Measurements from ENCODE around the gene CNPY3. TPM values are rescaled to one million over a fixed set of nuclear protein-coding genes. Genes with fewer than 3 reads are reported as not detected.

Gene CNPY3
- polyA plus RNA-seq, 1 experiment: 50.6 TPM

DNA sequence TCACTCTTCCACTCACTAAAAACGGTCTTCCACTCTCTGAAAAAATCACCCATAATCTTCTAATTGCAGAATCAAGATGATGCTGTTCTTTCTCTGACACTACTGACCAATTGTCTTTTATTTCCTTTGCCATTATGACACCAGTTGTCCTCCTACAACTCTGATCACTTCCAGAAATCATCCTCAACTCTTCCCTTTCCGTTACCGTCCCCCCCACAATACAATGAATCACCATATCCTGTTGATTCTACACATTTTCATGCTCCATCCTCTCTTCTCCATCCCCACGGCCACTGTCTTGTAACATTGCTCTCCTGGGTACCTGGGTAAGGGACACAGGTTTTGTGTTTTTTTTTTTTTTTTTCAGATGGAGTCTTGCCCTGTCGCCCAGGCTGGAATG is 52.6 kb downstream of the CNPY3 start:
- ChIA-PET POLR2A (no interaction called here), CTCF (interaction anchor here (0.6 kb wide), 2 partner anchors 35 to 906 kb away, joined by 3 to 4 read pairs; no protein-coding TSS in a partner anchor)
- Histone ChIP-seq H3K27me3 (ENCODE audit: control insufficient read depth, insufficient read depth, low read length) (no peaks in the 10 kb centered on the region), H3K36me3 (ENCODE audit: control insufficient read depth, insufficient read depth, low read length) (no peaks in the 10 kb centered on the region), H3K4me3 (ENCODE audit: low read depth, low read length) (no peak overlapping the region)
- TF ChIP-seq, protein P1, sequence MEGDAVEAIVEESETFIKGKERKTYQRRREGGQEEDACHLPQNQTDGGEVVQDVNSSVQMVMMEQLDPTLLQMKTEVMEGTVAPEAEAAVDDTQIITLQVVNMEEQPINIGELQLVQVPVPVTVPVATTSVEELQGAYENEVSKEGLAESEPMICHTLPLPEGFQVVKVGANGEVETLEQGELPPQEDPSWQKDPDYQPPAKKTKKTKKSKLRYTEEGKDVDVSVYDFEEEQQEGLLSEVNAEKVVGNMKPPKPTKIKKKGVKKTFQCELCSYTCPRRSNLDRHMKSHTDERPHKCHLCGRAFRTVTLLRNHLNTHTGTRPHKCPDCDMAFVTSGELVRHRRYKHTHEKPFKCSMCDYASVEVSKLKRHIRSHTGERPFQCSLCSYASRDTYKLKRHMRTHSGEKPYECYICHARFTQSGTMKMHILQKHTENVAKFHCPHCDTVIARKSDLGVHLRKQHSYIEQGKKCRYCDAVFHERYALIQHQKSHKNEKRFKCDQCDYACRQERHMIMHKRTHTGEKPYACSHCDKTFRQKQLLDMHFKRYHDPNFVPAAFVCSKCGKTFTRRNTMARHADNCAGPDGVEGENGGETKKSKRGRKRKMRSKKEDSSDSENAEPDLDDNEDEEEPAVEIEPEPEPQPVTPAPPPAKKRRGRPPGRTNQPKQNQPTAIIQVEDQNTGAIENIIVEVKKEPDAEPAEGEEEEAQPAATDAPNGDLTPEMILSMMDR (IDR thresholded peaks at IDR 0.05; ENCODE audit: insufficient read depth, low read depth, low read length): no peak
- DNase-seq (ENCODE audit: low read depth): no peak

DNA sequence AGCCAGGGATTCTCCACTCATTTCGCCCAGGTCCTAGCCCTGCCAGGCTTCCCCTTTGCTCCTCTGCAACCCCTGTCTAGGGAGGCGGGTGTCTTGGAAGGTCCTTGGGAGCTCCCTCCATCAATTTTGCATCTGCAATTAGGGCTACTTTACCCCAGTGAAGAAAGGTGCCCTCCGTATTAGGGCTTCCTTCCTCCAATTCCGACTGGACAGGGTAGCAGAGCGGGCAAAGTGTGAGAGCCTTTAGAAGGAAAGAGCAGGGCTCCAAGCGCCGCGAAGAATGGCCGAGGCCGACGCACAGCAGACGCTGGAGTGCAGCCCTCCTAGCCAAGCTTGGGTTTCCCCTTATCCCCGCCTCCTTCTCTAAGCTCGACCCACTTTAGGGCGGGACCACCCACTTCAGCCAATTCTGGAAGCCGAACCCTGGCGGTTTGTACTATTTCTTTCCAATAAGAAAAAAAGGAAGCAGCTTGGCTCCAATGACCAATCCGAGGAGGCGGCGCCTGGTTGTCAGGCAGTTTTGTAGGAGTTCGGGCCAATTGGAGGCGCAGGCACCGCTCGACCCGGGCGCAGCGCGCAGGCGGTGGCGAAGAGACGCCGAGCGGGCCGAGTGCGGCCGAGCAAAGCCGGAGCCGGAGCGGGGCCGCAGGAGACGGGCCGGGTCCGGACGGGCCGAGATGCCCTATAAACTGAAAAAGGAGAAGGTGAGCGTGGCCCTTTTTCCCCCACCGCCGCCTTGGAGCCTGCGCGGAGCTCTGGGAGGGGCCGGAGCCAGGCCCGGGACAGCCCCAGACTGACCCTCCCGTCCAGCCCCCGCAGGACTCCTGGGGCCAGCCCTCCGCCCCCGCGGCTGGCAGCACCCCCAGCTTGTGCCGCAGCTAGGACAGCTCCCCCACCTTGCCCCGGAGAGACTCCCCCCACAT is 55.0 kb downstream of the CNPY3 start, which contains the start of gene PPP2R5D:
Gene PPP2R5D, plus strand, starts transcription at position 570 of the 923 bp plus-strand sequence. Its CDS starts 108 bp downstream, at position 678.
- H3K27me3 ChIP-seq (ENCODE audit: control insufficient read depth, insufficient read depth, low read length): no peaks in the 10 kb centered on the region
- TF ChIP-seq, protein P1 (IDR thresholded peaks at IDR 0.05; ENCODE audit: insufficient read depth, low read depth, low read length): no peak
- POLR2A ChIA-PET: interaction anchor here (0.7 kb wide), 1 partner anchor 69 kb away, joined by 3 read pairs; no protein-coding TSS in a partner anchor
- H3K4me3 ChIP-seq (ENCODE audit: low read depth, low read length): peak within 1 kb of the TSS; percentile 72
- DNase-seq (ENCODE audit: low read depth): peak; percentile 94
- CTCF ChIA-PET: interaction anchor here (0.8 to 1.6 kb wide), 4 partner anchors 27 to 245 kb away, joined by 3 to 4 read pairs (median 4); no protein-coding TSS in a partner anchor
- H3K36me3 ChIP-seq (ENCODE audit: control insufficient read depth, insufficient read depth, low read length): 0 out of 2 replicates have a peak, but pooled peaks cover 1% of the 10 kb centered on the region

DNA sequence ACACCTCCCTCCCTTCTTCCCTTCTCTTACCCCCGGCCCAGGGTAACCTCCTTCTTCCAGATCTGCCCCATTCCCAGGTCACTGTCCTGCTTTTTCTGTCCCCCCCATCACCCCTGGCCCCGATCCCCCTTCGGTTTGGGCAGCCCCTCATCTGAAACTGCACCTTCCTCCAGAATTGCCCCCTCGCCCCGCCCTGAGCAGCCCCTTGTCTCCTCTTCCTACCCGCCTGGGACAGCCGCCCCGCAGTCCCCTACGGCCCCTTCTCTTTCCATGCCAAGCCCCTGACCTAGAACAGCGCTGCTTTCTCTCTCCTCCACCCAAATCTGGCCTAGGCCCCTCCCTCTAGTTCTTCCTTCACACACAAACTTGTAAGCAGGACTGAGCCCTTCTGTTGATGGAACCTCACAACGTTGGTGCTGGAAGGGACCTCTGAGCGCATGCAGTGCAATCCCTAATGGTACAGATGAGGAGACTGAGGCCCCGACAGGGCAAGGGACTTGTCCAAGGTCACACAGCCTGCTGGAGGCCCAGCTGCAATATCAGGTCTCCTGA is 55.7 kb downstream of the CNPY3 start:
- ChIA-PET POLR2A (no interaction called here), CTCF (interaction anchor here (1.6 kb wide), 1 partner anchor 245 kb away, joined by 3 read pairs; no protein-coding TSS in a partner anchor)
- no peak for DNase-seq (ENCODE audit: low read depth)
- H3K4me3 ChIP-seq (ENCODE audit: low read depth, low read length): peak overlapping the region; percentile 72
- H3K36me3 ChIP-seq (ENCODE audit: control insufficient read depth, insufficient read depth, low read length): 0 out of 2 replicates have a peak, but pooled peaks cover 1% of the 10 kb centered on the region
- TF ChIP-seq, protein P1 (IDR thresholded peaks at IDR 0.05; ENCODE audit: insufficient read depth, low read depth, low read length): no peak
- H3K27me3 ChIP-seq (ENCODE audit: control insufficient read depth, insufficient read depth, low read length): no peaks in the 10 kb centered on the region

DNA sequence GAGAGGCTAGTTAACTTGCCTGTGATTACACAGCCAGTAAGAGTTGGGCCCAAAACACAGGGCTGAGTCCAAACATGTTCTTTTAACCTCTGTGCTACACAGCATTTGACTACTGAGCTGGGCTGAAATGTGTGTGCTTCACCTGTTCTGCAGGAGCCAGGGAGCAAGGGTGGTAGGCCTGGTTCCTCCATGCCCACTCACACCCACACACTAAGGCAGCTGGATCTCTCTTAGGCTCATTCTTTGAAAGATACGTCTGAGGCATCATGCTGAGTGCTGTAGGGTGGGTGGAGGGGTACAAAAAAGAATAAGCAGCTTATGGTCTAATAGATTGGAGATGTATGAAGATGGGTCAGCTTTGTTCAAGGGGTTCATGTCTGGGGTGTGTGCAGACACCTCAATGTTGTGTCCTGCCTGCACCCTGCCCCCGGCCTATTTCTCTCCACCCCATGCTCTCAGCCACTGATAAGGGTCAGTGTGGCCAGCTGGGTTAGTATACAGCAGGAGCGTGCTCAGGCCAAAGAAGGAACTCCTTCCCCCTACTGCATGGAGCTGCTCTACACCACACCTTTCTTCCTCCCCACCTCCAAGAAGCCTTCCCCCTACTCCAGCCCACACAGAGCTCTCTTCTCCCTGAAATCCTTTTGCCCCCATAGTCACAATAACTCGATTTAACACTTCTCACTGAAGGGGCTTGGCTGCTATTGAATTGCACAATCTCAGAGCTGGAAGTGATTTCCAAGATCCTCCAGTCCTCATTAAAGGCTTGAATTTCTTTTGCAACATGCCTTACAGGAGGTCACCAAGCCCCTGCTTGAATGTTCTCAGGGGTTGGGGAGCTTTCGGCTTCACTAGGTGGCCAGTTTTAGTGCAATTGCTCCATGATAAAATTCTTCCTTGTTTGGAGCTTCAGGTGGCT is 58.5 kb downstream of the CNPY3 start:
- Histone ChIP-seq H3K27me3 (ENCODE audit: control insufficient read depth, insufficient read depth, low read length) (no peaks in the 10 kb centered on the region), H3K36me3 (ENCODE audit: control insufficient read depth, insufficient read depth, low read length) (0 out of 2 replicates have a peak, but pooled peaks cover 3% of the 10 kb centered on the region), H3K4me3 (ENCODE audit: low read depth, low read length) (no peak overlapping the region)
- DNase-seq (ENCODE audit: low read depth): no peak
- CTCF ChIA-PET: interaction anchor here (0.9 to 1.3 kb wide), 4 partner anchors 9 to 33 kb away, joined by 3 to 4 read pairs (median 3); partner anchors contain the start of genes PEX6 and RRP36
- POLR2A ChIA-PET: interaction anchor here (0.6 kb wide), 1 partner anchor 24 kb away, joined by 3 read pairs; no protein-coding TSS in a partner anchor
- TF ChIP-seq, protein P1 (IDR thresholded peaks at IDR 0.05; ENCODE audit: insufficient read depth, low read depth, low read length): no peak

All from BJ (cell line).